ENCODE measurements around the gene PSMC6.
"Not testable (repeated sequence)": the region's sequence is repeated elsewhere in the genome, so short reads cannot be mapped to it uniquely, and the experiment has no call there.

PSMC6 gene

GRCh38 chr14:52723514-52724359, 16.7 kb downstream of the PSMC6 start:
- no peak for DNase-seq

DNA sequence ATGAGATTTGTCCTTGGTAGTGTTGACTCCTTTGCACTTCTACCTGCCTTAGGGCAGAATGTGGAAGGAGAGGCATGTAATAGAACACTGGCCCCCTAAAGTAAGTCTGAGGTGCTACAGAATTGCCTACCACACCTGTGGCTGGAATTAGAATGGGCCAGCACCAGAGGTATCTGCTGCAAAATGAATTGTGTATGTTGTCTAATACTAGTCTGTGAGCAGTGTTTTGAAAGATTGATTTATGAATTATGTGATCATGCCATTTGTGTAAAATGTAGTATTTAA, 17.3 kb downstream of the PSMC6 start:
- no peak for DNase-seq

DNA sequence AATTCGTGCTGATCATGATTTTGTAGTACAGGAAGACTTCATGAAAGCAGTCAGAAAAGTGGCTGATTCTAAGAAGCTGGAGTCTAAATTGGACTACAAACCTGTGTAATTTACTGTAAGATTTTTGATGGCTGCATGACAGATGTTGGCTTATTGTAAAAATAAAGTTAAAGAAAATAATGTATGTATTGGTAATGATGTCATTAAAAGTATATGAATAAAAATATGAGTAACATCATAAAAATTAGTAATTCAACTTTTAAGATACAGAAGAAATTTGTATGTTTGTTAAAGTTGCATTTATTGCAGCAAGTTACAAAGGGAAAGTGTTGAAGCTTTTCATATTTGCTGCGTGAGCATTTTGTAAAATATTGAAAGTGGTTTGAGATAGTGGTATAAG, 20.5 kb downstream of the PSMC6 start:
- not testable (repeated sequence) for DNase-seq

DNA sequence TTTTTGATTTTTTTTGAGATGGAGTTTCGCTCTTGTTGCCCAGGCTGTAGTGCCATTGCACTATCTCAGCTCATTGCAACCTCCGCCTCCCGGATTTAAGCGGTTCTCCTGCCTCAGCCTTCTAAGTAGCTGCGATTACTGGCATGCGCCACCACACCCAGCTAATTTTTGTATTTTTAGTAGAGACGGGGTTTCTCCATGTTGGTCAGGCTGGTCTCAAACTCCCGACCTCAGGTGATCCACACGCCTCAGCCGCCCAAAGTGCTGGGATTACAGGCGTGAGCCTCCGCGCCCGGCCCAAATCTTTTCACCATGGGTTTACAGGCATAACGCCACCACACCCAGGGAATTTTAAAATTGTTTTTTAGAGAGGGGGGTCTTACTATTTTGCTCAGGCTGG, 22.0 kb downstream of the PSMC6 start:
- not testable (repeated sequence) for DNase-seq

- no peak for DNase-seq
These were observed 22.6 kb downstream of the PSMC6 start for GRCh38 chr14:52729585-52729924.

DNA sequence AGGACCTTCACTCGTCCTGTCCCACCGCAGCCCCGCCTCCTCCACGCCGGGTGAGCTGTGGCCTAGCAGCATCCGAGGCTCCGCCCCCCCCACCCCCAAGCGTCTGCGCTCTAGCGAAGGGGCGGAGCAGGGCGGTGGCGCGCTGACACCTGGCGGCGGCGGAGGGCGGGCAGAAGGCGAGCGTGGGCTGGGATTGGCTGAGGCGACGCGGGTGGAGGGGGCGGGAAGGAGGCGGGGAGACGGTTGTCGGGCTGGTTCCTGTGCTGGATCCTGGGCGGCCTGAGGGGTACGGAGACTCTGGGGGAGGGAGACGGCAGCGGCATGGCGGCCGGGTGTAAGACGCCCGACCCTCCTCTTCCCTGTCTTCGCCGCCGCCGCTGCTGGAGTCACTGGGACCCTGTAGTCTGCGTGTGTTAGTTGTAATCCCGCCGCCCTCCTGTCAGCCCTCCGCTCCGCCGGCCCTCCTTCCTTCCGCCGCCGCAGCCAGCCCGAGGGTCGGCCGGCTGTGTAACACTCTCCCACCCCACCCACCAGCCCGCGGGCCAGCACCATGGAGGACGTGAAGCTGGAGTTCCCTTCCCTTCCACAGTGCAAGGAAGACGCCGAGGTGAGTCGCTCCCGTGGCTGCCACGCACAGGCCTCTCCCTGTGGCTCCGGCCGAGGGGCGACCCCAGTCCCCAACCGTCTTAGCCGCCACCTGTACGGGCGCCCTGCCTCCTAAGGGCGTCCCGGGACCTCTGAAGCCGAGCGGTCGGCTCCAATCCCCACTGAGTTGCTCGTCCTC, 23.1 kb downstream of the PSMC6 start, which contains the start of gene STYX:
TSS of gene STYX (plus strand) at position 242 of the 784 bp plus-strand sequence. CDS start at position 551, 309 bp downstream.
- peak; percentile 88 for DNase-seq

- peak; percentile 21 for DNase-seq
These were observed 23.7 kb downstream of the PSMC6 start for GRCh38 chr14:52730709-52731111.

DNA sequence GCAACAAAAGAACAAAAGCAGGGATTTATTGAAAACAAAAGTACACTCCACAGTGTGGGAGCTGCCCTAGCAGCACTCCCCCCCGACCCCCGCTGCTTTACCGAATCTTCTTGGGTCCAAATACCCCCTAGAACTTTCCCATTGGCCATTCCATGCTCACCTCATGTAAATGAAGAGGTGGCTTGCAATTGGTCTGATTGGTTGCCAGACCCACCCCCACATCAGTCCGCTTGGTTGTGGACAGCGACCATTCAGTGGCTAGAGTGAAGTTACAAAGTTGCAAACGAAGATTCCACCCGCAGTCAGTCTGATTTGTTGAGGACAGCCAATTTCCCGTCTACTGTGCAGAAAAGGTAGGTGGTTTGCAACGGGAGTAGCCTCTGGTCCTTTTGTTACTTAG, 26.8 kb downstream of the PSMC6 start:
- no peak for DNase-seq

- no peak for DNase-seq
These were observed 29.0 kb downstream of the PSMC6 start for GRCh38 chr14:52735921-52736489.

- no peak for DNase-seq
These were observed 31.4 kb downstream of the PSMC6 start for GRCh38 chr14:52738409-52738808.

- DNase-seq, result no peak
These were observed 33.8 kb downstream of the PSMC6 start for GRCh38 chr14:52740751-52741150.

- no peak for DNase-seq
These were observed 34.9 kb downstream of the PSMC6 start for GRCh38 chr14:52741865-52742264.

- DNase-seq, result no peak
These were observed 41.8 kb downstream of the PSMC6 start for GRCh38 chr14:52748647-52749292.

DNA sequence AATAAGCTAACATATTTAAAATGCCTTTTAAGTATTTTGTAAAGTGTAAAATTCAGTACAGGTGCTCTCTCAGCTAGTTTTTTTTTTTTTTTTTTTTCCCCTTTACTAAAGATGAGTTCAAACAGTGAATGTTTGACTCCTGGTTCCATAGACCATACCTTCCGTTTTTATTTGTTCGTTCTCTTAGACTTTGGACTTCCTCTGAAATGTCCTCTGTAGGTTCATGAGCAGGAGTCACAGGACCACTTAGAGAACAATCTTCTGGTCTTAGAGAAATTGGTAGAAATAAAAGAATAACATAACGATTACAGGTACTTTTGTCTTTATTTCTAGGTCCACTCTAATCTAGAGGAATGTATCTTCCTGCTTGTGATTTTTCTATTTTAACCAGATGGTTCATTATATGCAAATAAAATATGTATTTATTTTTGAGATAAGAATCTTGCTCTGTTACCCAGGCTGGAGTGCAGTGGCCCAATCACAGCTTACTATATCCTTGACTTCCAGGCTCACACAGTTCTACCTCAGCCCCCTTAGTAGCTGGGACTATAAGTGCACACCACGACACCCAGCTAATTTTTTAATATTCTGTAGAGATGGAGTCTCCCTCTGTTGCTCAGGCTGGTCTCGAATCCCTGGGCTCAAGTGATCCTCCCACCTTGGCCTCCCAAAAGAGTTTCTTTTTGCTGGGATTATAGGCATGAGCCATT, 48.8 kb downstream of the PSMC6 start:
- no peak for DNase-seq

- no peak for DNase-seq
These were observed 52.1 kb downstream of the PSMC6 start for GRCh38 chr14:52759145-52759544.

- not testable (repeated sequence) for DNase-seq
These were observed 55.9 kb downstream of the PSMC6 start for GRCh38 chr14:52762923-52763322.

- no peak for DNase-seq
These were observed 60.2 kb downstream of the PSMC6 start for GRCh38 chr14:52767058-52767833.

GRCh38 chr14:52769887-52770286, 62.9 kb downstream of the PSMC6 start:
- no peak for DNase-seq

DNA sequence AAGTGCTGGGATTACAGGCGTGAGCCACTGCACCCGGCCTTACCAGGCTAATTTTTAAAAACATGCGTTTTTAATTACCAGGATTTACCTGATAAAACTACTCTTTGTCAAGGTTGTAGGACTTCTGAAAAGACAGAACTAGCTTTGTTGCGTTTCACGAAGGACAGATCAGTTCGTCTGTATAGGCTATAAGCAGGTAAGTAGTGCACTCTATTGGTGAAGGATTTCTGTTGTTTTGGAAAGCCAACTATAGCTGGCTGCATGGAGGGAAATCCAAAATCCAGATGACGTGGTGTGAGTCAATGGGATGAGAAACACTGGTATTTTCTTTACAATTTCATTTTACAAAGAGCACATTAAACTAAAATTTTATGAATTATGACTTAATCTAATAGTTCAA, 69.8 kb downstream of the PSMC6 start:
- DNase-seq, result no peak

All from KG1 (cell line).